ENCODE measurements around the gene PCGF5.

DNA sequence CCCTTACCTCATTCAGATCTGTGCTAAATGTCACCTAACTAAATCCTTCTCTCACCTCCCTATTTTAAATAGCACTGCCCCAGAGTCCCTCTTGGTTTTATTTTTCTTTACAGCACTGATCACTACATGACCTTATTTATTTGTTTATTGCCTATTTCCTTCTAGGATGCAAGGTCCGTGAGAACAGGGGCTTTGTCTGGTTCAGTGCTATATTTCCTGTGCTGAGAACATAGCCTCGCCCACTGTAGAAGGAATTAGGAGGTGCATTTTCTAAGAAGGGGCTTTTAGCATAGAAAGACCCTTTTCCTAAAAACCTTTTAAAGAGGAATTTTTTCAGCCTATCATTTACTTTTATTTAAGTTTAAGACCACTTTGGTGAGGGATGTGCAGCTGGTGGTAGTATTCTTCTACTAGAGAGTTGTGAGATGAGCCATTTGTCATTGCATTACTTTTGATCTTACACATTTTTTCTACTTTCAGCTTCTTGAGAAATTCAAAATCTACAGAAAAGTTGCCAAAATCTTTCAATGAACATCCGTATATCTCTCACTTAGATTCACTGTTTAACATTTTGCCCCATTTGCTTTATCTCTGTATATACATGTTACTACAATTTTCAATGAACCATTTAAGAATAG, 13.5 kb upstream of the PCGF5 start:
- TF ChIP-seq, protein P1, sequence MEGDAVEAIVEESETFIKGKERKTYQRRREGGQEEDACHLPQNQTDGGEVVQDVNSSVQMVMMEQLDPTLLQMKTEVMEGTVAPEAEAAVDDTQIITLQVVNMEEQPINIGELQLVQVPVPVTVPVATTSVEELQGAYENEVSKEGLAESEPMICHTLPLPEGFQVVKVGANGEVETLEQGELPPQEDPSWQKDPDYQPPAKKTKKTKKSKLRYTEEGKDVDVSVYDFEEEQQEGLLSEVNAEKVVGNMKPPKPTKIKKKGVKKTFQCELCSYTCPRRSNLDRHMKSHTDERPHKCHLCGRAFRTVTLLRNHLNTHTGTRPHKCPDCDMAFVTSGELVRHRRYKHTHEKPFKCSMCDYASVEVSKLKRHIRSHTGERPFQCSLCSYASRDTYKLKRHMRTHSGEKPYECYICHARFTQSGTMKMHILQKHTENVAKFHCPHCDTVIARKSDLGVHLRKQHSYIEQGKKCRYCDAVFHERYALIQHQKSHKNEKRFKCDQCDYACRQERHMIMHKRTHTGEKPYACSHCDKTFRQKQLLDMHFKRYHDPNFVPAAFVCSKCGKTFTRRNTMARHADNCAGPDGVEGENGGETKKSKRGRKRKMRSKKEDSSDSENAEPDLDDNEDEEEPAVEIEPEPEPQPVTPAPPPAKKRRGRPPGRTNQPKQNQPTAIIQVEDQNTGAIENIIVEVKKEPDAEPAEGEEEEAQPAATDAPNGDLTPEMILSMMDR (IDR thresholded peaks at IDR 0.05 in 2 of 3, conservative IDR thresholded peaks at IDR 0.05 in 1 of 3; ENCODE audit: control insufficient read depth in 2 of 3, extremely low read depth in 1 of 3, insufficient read depth in 1 of 3, low read depth in 3 of 3, low read length in 3 of 3), result no peak
- no peak for TF ChIP-seq ZNF274 (IDR thresholded peaks at IDR 0.05; ENCODE audit: insufficient read depth, insufficient read length)
- TF ChIP-seq EZH2 (IDR thresholded peaks at IDR 0.05; ENCODE audit: borderline replicate concordance, control insufficient read depth, low read depth, low read length), result no peak
- no peak for TF ChIP-seq ZZZ3 (IDR thresholded peaks at IDR 0.05; ENCODE audit: control insufficient read depth, insufficient read length, low read depth)
- no peak for TF ChIP-seq POLR2A (IDR thresholded peaks at IDR 0.05; ENCODE audit: low read depth, low read length)
- no peak for TF ChIP-seq NRF1 (conservative IDR thresholded peaks at IDR 0.05; ENCODE audit: low read depth, low read length)
- no peak for TF ChIP-seq CEBPB (IDR thresholded peaks at IDR 0.05; ENCODE audit: borderline replicate concordance in 1 of 2, low read depth in 2 of 2, low read length in 2 of 2)
- TF ChIP-seq, protein P2, sequence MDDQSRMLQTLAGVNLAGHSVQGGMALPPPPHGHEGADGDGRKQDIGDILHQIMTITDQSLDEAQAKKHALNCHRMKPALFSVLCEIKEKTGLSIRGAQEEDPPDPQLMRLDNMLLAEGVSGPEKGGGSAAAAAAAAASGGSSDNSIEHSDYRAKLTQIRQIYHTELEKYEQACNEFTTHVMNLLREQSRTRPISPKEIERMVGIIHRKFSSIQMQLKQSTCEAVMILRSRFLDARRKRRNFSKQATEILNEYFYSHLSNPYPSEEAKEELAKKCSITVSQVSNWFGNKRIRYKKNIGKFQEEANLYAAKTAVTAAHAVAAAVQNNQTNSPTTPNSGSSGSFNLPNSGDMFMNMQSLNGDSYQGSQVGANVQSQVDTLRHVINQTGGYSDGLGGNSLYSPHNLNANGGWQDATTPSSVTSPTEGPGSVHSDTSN (IDR thresholded peaks at IDR 0.05; ENCODE audit: insufficient replicate concordance, low read depth, low read length), result no peak
- TF ChIP-seq CREB1 (IDR thresholded peaks at IDR 0.05; ENCODE audit: low read depth), result no peak
- no peak for TF ChIP-seq NR2C2 (IDR thresholded peaks at IDR 0.05; ENCODE audit: borderline replicate concordance, control insufficient read depth, insufficient read length, low read depth)
- no peak for TF ChIP-seq POLR2AphosphoS5 (IDR thresholded peaks at IDR 0.05; ENCODE audit: low read length)
- TF ChIP-seq SRF (IDR thresholded peaks at IDR 0.05; ENCODE audit: low read depth in 2 of 2, low read length in 2 of 2), result no peak

All from GM12878 (cell line).